Measurements from ENCODE around the gene HDAC4.

DNA sequence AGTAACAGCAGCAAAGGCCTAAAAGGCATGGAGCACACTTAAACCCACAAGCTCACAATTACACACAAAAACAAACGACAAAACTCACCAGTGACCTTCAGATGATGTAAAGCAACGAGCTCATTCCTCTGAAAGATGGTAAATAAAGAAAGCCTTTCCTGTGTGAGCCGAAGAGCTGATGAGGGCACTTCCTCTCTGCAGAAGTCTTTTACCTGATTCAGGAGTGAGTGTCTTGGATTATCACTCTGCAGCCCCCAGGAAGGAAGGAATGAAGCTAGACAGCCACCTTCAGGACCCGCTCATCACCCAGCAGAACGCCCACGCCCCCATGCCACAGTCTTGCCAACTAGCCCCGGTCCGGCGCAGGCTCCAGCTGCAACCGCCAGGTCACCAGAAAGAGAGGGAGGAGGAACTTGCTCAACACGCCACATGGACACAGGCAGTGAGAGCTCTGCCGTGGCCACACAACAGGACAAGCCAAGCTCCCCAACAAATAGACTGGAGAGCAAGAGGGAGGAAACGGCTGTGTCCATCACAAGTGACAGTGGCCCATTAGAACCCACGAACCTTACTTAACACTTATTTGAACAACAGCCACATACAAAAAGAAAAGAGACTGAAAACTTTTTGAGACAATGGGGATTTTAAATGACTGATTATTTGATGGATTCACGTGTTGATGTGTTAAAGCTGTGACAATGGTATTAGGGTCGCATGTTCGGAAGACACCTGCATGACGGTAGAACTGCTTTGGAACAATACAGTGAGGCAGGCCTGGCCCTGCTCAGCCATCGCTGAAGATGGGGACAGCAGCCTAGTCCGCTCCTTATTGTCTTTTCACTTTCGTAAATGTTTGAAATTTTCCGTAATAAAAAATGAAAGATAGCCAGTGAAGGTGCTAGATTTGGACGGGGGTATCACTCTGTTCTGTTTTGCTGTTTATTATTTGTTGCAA, 127.3 kb downstream of the HDAC4 start:
- no peak for TF ChIP-seq ELF4 (IDR thresholded peaks at IDR 0.05)
- no peak for TF ChIP-seq FOXM1 (IDR thresholded peaks at IDR 0.05; ENCODE audit: borderline replicate concordance)
- no peak for TF ChIP-seq SUZ12 (IDR thresholded peaks at IDR 0.05)
- TF ChIP-seq L3MBTL2 (conservative IDR thresholded peaks at IDR 0.05) = no peak
- TF ChIP-seq, protein P1, sequence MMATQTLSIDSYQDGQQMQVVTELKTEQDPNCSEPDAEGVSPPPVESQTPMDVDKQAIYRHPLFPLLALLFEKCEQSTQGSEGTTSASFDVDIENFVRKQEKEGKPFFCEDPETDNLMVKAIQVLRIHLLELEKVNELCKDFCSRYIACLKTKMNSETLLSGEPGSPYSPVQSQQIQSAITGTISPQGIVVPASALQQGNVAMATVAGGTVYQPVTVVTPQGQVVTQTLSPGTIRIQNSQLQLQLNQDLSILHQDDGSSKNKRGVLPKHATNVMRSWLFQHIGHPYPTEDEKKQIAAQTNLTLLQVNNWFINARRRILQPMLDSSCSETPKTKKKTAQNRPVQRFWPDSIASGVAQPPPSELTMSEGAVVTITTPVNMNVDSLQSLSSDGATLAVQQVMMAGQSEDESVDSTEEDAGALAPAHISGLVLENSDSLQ (IDR thresholded peaks at IDR 0.05) = no peak
- TF ChIP-seq FOXK2 (IDR thresholded peaks at IDR 0.05) = no peak
- TF ChIP-seq ZNF384 (IDR thresholded peaks at IDR 0.05) = no peak
- no peak for TF ChIP-seq HDGF (IDR thresholded peaks at IDR 0.05; ENCODE audit: borderline replicate concordance)
- TF ChIP-seq BHLHE40 (IDR thresholded peaks at IDR 0.05; ENCODE audit: borderline replicate concordance) = no peak

All from HEK293T (cell line).